ENCODE data around the gene RFLNA. TPM values are rescaled to one million over a fixed set of nuclear protein-coding genes. Genes with fewer than 3 reads are reported as not detected.
A peak's percentile ranks its signal among the peaks of the same experiment; 100 is the strongest.

Gene RFLNA, protein sequence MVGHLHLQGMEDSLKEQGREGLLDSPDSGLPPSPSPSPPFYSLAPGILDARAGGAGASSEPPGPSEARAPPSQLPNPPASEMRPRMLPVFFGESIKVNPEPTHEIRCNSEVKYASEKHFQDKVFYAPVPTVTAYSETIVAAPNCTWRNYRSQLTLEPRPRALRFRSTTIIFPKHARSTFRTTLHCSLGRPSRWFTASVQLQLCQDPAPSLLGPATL
- 1.3 TPM for polyA plus RNA-seq (2013, experiment 1 of 2)
- 1.1 TPM for polyA plus RNA-seq (2013, experiment 2 of 2)

DNA sequence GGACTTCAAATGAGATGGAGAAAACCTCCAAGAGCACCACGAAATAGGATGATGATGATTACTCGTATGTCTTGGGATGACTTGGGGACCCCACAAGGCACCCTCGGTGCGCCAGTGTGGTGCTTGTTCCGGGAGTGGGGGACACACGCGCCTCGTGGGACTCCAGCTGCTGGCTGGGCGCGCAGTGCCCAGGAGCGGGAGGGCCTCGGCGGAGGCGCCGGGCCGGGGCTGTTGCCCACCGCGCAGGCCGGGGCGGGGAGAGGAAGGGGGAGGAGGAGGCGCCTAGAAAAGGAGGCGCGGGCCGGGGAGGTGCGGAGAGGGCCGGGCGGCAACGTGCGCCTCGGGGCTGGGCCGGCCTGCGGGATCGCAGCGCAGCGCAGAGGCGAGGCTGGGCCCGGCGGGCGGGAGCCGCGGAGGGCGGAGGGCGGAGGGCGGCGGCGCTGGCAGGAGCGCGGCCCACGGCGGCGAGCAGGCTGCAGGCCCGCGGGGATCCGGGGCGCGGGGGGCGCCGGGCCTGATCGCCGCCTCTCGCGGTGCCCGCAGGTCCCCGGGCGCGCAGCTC, at the start of gene RFLNA:
TSS of gene RFLNA (plus strand) at position 314 of the 562 bp plus-strand sequence. CDS start 337 bp downstream, outside the sequence.
- Histone ChIP-seq H3K4me2 (ENCODE audit: low read length, poor library complexity, severe bottlenecking) (peak within 1 kb of the TSS; percentile 51), H2BK120ac (ENCODE audit: low read depth, low read length) (no peak within 1 kb of the TSS), H3K4me3 (ENCODE audit: insufficient read depth in 1 of 2, low read depth in 1 of 2, low read length in 2 of 2) (peak within 1 kb of the TSS in 1 of 2 experiments; percentile 42), H3K36me3 (ENCODE audit: control insufficient read depth in 1 of 2, insufficient read depth in 2 of 2, low read depth in 1 of 2, low read length in 2 of 2) (no peaks in the 10 kb centered on the region), H3K4me1 (ENCODE audit: control insufficient read depth, insufficient read depth, low read depth, low read length) (peaks cover 15% of the 10 kb centered on the region), H3K27me3 (ENCODE audit: control insufficient read depth in 1 of 2, insufficient read depth in 1 of 2, low read length in 2 of 2) (peaks cover 57 to 66% of the 10 kb centered on the region in 2 experiments), H3K9ac (ENCODE audit: low read length) (no peak within 1 kb of the TSS), H2BK5ac (ENCODE audit: low read depth, low read length, poor library complexity, severe bottlenecking) (no peak within 1 kb of the TSS), H3K14ac (ENCODE audit: low read length in 2 of 2) (no peak within 1 kb of the TSS), H4K91ac (ENCODE audit: low read length) (peak within 1 kb of the TSS; percentile 44), H2AFZ (ENCODE audit: low read depth, low read length) (peak within 1 kb of the TSS; percentile 33), H3K79me1 (replicated peaks; ENCODE audit: low read length, poor library complexity, severe bottlenecking) (no peaks in the 10 kb centered on the region), H4K8ac (ENCODE audit: low read length) (peak within 1 kb of the TSS; percentile 51), H3K9me3 (ENCODE audit: control insufficient read depth, low read length) (no peaks in the 10 kb centered on the region), H3K23ac (ENCODE audit: low read length in 2 of 2) (no peak within 1 kb of the TSS), H2BK12ac (ENCODE audit: low read length in 2 of 2) (no peak within 1 kb of the TSS), H2BK15ac (ENCODE audit: low read depth, poor library complexity, severe bottlenecking) (peak within 1 kb of the TSS; percentile 85), H3K18ac (ENCODE audit: low read depth in 1 of 2, low read length in 2 of 2) (peak within 1 kb of the TSS; percentile 31 to 74), H2AK5ac (ENCODE audit: low read length, severe bottlenecking) (no peak within 1 kb of the TSS), H3K4ac (ENCODE audit: low read depth in 1 of 2, low read length in 2 of 2) (peak within 1 kb of the TSS in 1 of 2 experiments; percentile 63), H3K27ac (ENCODE audit: low read length, poor library complexity, severe bottlenecking) (no peak within 1 kb of the TSS)
- no peak for DNase-seq
- 20% methylated on average over 10 of the region's 66 CpGs for WGBS

DNA sequence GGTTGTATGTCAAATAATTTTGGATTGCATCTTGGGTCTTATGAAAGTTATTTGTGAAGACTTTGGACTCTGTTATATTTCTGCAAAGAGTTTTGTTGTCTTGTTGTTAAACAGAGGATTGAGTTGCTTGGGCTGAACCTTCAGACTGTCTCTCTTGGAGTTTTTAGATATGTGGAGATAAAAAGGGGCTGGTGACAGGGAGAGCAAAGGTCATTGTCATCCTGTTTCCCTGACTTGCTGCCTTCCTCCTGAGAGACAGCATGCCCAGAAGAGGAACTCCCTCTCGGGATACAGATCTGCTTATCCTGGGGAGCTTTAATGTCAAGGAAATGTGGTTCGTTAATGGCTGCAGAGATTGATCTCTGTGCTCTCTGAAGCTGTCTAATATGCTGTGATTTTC, 47.6 kb upstream of the RFLNA start:
- Histone ChIP-seq H2AK5ac (ENCODE audit: low read length, severe bottlenecking) (no peak overlapping the region), H3K4me1 (ENCODE audit: control insufficient read depth, insufficient read depth, low read depth, low read length) (no peaks in the 10 kb centered on the region), H2AFZ (ENCODE audit: low read depth, low read length) (no peak overlapping the region), H2BK5ac (ENCODE audit: low read depth, low read length, poor library complexity, severe bottlenecking) (no peak overlapping the region), H3K4me2 (ENCODE audit: low read length, poor library complexity, severe bottlenecking) (no peak overlapping the region), H3K27me3 (ENCODE audit: control insufficient read depth in 1 of 2, insufficient read depth in 1 of 2, low read length in 2 of 2) (peaks cover 13 to 42% of the 10 kb centered on the region in 2 experiments), H3K4me3 (ENCODE audit: insufficient read depth in 1 of 2, low read depth in 1 of 2, low read length in 2 of 2) (no peak overlapping the region), H3K4ac (ENCODE audit: low read depth in 1 of 2, low read length in 2 of 2) (no peak overlapping the region), H3K14ac (ENCODE audit: low read length in 2 of 2) (no peak overlapping the region), H3K36me3 (ENCODE audit: control insufficient read depth in 1 of 2, insufficient read depth in 2 of 2, low read depth in 1 of 2, low read length in 2 of 2) (no peaks in the 10 kb centered on the region), H2BK15ac (ENCODE audit: low read depth, poor library complexity, severe bottlenecking) (no peak overlapping the region), H3K9me3 (ENCODE audit: control insufficient read depth, low read length) (peaks cover 17% of the 10 kb centered on the region), H2BK12ac (ENCODE audit: low read length in 2 of 2) (no peak overlapping the region), H3K9ac (ENCODE audit: low read length) (no peak overlapping the region), H3K27ac (ENCODE audit: low read length, poor library complexity, severe bottlenecking) (no peak overlapping the region), H3K18ac (ENCODE audit: low read depth in 1 of 2, low read length in 2 of 2) (no peak overlapping the region), H4K8ac (ENCODE audit: low read length) (no peak overlapping the region), H3K79me1 (replicated peaks; ENCODE audit: low read length, poor library complexity, severe bottlenecking) (no peaks in the 10 kb centered on the region), H2BK120ac (ENCODE audit: low read depth, low read length) (no peak overlapping the region), H3K23ac (ENCODE audit: low read length in 2 of 2) (no peak overlapping the region), H4K91ac (ENCODE audit: low read length) (no peak overlapping the region)
- WGBS = 77% methylated on average over 2 of the region's 2 CpGs
- DNase-seq = no peak

DNA sequence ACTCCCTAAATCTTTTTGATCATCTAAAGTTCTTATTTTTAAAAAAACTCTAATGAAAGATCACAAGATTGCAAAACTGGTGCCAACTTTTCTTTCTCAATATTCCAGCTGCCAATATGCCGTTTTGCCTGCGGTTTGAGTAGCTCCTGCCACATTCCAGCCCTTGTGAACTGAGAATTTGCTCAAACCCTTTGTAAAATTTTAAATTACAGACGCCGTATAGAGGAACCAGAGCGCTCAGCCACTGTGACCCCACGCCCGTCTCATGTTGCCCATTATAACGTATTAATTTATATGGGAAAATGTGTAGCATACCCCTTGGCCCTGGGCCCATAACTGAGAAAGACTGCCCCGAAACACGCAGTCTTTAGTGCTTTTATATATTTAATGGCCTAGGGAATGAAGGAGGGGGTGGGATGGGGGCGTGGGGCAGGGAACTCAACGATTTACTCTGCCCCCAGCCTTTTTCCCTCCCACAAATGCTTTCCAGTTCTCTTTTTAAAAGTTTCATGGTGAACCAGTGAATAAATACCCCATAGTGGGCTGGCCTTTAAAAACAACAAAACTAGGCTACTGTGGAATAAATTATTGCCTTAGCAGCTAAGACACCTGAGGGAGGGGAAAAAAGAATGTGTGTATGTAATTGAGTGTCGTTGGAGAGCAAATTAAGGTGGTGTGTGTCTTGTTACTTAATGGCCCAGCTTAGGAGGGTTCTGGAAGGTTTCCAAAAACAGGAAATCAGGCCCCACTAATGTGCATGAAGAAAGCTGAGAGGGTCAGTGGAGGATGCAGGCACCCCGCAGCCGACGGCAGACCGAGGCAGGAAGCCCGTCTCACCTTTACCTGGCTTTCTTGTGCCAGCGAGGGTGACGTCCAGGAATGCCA, 45.7 kb upstream of the RFLNA start:
- H3K27me3 ChIP-seq (ENCODE audit: control insufficient read depth in 1 of 2, insufficient read depth in 1 of 2, low read length in 2 of 2) = peaks cover 14 to 43% of the 10 kb centered on the region in 2 experiments
- DNase-seq = no peak
- H2AFZ ChIP-seq (ENCODE audit: low read depth, low read length) = no peak overlapping the region
- no peak overlapping the region for H3K23ac ChIP-seq (ENCODE audit: low read length in 2 of 2)
- H3K79me1 ChIP-seq (replicated peaks; ENCODE audit: low read length, poor library complexity, severe bottlenecking) = no peaks in the 10 kb centered on the region
- H2BK12ac ChIP-seq (ENCODE audit: low read length in 2 of 2) = no peak overlapping the region
- no peak overlapping the region for H2BK120ac ChIP-seq (ENCODE audit: low read depth, low read length)
- H3K36me3 ChIP-seq (ENCODE audit: control insufficient read depth in 1 of 2, insufficient read depth in 2 of 2, low read depth in 1 of 2, low read length in 2 of 2) = no peaks in the 10 kb centered on the region
- 87% methylated on average over 20 of the region's 20 CpGs for WGBS
- H4K91ac ChIP-seq (ENCODE audit: low read length) = no peak overlapping the region
- no peak overlapping the region for H3K4me2 ChIP-seq (ENCODE audit: low read length, poor library complexity, severe bottlenecking)
- H3K18ac ChIP-seq (ENCODE audit: low read depth in 1 of 2, low read length in 2 of 2) = no peak overlapping the region
- H3K9ac ChIP-seq (ENCODE audit: low read length) = no peak overlapping the region
- no peaks in the 10 kb centered on the region for H3K4me1 ChIP-seq (ENCODE audit: control insufficient read depth, insufficient read depth, low read depth, low read length)
- no peak overlapping the region for H3K4me3 ChIP-seq (ENCODE audit: insufficient read depth in 1 of 2, low read depth in 1 of 2, low read length in 2 of 2)
- H3K14ac ChIP-seq (ENCODE audit: low read length in 2 of 2) = no peak overlapping the region
- H2BK5ac ChIP-seq (ENCODE audit: low read depth, low read length, poor library complexity, severe bottlenecking) = no peak overlapping the region
- no peak overlapping the region for H4K8ac ChIP-seq (ENCODE audit: low read length)
- H3K9me3 ChIP-seq (ENCODE audit: control insufficient read depth, low read length) = peaks cover 14% of the 10 kb centered on the region
- no peak overlapping the region for H2BK15ac ChIP-seq (ENCODE audit: low read depth, poor library complexity, severe bottlenecking)
- no peak overlapping the region for H3K4ac ChIP-seq (ENCODE audit: low read depth in 1 of 2, low read length in 2 of 2)
- H2AK5ac ChIP-seq (ENCODE audit: low read length, severe bottlenecking) = no peak overlapping the region
- no peak overlapping the region for H3K27ac ChIP-seq (ENCODE audit: low read length, poor library complexity, severe bottlenecking)

DNA sequence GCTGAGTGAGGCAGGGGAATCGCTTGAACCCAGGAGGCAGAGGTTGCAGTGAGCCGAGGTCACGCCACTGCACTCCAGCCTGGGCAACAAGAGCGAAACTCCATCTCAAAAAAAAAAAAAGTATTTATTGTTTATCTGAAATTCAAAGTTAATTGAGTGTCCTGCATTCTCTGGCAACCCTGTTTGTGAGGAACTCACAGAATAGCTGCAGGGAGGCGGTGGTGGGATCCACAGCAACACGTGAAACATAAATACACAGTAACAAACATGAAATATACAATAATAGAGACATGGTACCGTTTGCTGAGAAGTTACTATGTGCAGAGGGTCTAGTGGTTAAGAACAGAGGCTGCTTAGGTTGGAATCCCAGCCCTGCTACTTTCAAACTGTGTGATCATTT, 43.7 kb upstream of the RFLNA start:
- H3K79me1 ChIP-seq (replicated peaks; ENCODE audit: low read length, poor library complexity, severe bottlenecking) = no peaks in the 10 kb centered on the region
- 80% methylated on average over 1 of the region's 7 CpGs for WGBS
- no peak overlapping the region for H3K23ac ChIP-seq (ENCODE audit: low read length in 2 of 2)
- DNase-seq = no peak
- no peak overlapping the region for H2BK120ac ChIP-seq (ENCODE audit: low read depth, low read length)
- H3K14ac ChIP-seq (ENCODE audit: low read length in 2 of 2) = no peak overlapping the region
- no peak overlapping the region for H2AK5ac ChIP-seq (ENCODE audit: low read length, severe bottlenecking)
- no peak overlapping the region for H4K91ac ChIP-seq (ENCODE audit: low read length)
- no peak overlapping the region for H3K4me3 ChIP-seq (ENCODE audit: insufficient read depth in 1 of 2, low read depth in 1 of 2, low read length in 2 of 2)
- H2AFZ ChIP-seq (ENCODE audit: low read depth, low read length) = no peak overlapping the region
- no peak overlapping the region for H3K18ac ChIP-seq (ENCODE audit: low read depth in 1 of 2, low read length in 2 of 2)
- no peak overlapping the region for H2BK5ac ChIP-seq (ENCODE audit: low read depth, low read length, poor library complexity, severe bottlenecking)
- H3K27ac ChIP-seq (ENCODE audit: low read length, poor library complexity, severe bottlenecking) = no peak overlapping the region
- H3K9me3 ChIP-seq (ENCODE audit: control insufficient read depth, low read length) = peaks cover 13% of the 10 kb centered on the region
- no peak overlapping the region for H4K8ac ChIP-seq (ENCODE audit: low read length)
- no peaks in the 10 kb centered on the region for H3K4me1 ChIP-seq (ENCODE audit: control insufficient read depth, insufficient read depth, low read depth, low read length)
- peaks cover 27 to 56% of the 10 kb centered on the region in 2 experiments for H3K27me3 ChIP-seq (ENCODE audit: control insufficient read depth in 1 of 2, insufficient read depth in 1 of 2, low read length in 2 of 2)
- H2BK12ac ChIP-seq (ENCODE audit: low read length in 2 of 2) = no peak overlapping the region
- H3K36me3 ChIP-seq (ENCODE audit: control insufficient read depth in 1 of 2, insufficient read depth in 2 of 2, low read depth in 1 of 2, low read length in 2 of 2) = no peaks in the 10 kb centered on the region
- H2BK15ac ChIP-seq (ENCODE audit: low read depth, poor library complexity, severe bottlenecking) = no peak overlapping the region
- no peak overlapping the region for H3K9ac ChIP-seq (ENCODE audit: low read length)
- H3K4me2 ChIP-seq (ENCODE audit: low read length, poor library complexity, severe bottlenecking) = no peak overlapping the region
- no peak overlapping the region for H3K4ac ChIP-seq (ENCODE audit: low read depth in 1 of 2, low read length in 2 of 2)

All from mesenchymal stem cell (in vitro differentiated cells and primary cell).